Hypothalamus (tissue), 51 donors: Measurements from ENCODE around the gene GALNT10.

Experiments
- DNase-seq, 51 donors: peaks; one replicate each; lab custom pipeline; 2025; lab: John Stamatoyannopoulos, UW

Gene GALNT10

DNA sequence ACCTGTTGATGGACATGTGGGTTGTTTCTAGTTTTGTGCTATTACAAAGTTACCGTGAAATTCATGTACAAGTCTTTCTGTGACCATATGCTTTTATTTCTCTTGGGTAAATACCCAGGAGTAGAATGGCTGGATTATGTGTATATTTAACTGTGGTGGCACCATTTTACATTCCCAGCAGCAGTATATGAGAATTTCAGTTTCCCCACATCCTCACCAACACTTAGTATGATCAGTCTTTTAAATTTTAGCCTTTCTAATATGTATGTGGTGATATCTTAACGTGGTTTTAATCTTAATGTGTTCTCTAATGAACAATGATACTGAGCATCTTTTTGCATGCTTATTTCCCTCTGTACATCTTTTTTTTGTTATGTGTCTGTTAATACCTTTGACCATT, 36.6 kb downstream of the GALNT10 start:
- no peak for DNase-seq

- DNase-seq = no peak
These were observed 38.2 kb downstream of the GALNT10 start for GRCh38 chr5:154228696-154229095.

DNA sequence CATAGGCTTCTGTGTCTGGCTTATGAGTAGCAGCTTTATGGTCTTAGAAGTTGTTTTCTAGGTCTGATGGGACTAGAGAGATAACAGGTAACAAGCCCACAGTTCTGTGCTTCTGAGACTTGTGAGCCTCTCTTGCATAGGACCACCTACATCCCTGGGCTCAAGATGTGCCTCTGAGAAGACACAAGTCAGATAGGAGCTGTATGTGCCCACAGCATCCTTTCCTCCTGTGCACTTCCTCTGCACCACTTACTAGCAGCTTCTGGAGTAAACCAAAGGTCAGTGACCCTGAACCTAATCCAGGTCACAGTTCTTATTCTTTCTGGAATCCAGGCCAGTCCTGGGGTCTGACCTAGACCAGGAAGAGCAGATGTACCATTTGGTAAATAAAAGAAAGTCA, 40.0 kb downstream of the GALNT10 start:
- DNase-seq = no peak

GRCh38 chr5:154234551-154234950, 44.0 kb downstream of the GALNT10 start:
- DNase-seq = no peak

DNA sequence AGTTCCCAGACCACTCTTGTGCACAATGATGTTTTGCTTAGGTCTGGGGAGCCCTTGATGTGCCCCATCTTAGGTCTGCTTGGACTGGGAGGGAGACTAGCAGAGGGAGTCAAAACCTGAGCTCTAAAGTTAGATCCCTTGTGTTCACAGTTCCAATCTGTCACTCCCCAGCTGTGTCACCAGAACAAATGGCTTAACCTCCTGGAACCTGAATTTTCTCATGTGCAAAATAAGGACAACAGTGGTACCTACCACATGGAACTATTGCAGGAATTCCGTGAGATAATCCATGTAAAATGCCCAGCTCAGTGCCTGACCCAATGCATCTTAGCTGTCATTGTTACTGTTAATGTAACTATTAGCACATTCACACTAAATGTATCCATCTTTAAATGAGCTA, 45.5 kb downstream of the GALNT10 start:
- DNase-seq = no peak

DNA sequence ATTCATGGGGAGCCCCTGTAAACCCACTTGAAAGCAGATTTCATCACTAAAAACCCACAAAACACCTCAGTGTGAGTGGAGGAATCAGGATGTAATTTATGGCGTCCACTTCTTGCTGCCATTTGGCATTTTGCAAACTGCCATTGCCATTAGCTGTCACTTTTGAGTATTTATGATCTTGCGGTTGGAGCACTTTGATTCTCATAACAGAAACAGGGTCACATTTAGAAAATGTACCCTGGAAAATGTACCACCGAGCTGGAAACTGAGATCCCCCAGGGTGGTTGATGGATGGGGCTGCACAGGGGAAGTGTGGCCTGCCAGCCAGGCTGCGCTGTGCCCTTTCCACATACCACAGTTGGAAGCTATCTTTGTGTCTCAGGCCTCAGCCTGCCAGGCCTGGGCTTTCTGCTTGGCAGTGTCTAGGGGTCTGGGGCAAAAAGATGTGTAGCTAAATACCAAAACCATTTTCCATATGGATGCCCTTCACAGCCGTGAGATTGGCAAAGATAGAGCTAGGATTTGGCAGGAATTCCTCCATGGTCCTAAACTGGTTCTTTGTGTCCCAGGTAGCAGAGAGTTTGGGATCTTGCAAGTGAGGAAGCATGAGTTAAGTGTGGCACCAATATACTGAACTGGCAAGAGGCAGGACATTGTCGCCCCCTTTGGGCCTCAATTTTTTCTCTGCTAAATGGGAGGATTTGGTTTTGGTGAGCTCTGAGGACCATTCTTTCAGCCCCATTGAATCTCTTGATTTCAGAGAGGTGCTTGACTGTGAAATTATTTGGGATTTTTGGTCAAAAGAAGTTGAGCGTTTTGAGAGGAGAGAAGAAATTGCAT, 46.2 kb downstream of the GALNT10 start:
- no peak for DNase-seq

DNA sequence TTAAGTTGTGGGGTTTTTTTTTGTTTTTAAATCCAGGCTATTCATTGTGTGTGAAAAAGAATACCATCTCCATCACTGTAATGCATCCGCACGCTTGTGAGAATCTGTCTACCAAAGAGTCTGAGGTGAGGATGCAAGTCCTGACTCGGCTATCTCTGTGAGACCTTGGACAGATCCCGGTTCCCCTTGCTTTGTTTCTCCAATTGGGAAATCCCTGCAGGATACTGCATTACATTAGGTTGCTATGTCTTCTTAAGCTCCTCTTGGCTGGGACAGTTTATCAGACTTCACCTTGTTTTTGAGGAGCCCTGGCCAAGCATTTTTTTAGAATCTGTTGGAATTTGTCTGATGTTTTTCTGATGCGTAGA, 46.8 kb downstream of the GALNT10 start:
- no peak for DNase-seq

GRCh38 chr5:154237946-154238345, 47.4 kb downstream of the GALNT10 start:
- DNase-seq = no peak

DNA sequence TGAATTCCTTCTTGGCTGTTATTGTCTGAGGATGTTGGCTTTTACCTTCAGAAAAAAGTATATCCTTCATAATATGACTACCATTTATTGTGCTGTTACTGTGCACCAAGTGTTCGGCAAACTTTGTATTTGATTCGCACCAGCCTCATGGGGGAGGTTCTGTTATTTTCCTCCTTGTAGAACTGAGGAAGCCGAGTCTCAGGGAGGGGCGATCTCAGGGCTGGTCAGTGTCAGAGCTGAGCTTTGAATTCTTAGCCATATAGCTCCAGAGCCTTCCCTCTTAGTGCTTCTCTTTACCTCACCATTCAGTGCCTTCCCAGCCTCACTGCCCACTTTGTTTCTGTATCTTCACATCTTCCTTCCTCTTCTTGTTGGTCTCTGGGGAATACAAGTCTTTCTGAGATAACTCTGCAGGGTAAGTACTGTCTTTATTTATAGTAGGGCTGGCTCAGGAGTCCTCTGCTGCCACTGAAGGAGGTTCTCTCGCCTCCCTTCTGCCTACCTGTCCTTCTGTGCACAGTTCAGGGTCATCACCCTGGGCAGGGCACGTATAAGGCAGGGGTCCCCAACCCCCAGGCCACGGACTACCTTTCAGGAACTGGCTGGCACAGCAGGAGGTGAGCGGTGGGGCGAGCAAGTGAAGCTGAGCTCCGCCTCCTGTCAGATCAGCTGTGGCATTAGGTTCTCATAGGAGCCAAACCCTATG, 48.4 kb downstream of the GALNT10 start:
- DNase-seq = no peak

- no peak for DNase-seq
These were observed 50.1 kb downstream of the GALNT10 start for GRCh38 chr5:154240595-154240994.

DNA sequence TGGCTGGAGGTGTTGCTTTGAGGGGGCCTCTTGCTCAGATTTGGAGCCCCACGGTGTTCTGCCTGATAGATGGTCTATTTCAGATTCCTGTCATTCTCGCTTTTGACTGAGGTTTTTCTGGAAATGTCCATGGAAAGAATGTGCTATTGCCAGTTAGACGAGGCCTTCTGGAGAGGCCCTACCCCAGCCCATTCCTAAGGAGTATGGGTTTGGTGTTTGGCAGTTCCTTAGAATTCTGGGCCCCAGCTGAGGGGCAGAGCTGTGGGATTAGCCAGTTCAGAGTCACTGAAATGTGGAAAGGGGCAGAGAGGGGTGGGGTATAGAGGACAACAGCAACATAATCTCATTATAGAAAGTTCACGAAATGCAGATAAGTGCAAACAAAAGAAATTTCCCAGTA, 50.5 kb downstream of the GALNT10 start:
- no peak for DNase-seq

DNA sequence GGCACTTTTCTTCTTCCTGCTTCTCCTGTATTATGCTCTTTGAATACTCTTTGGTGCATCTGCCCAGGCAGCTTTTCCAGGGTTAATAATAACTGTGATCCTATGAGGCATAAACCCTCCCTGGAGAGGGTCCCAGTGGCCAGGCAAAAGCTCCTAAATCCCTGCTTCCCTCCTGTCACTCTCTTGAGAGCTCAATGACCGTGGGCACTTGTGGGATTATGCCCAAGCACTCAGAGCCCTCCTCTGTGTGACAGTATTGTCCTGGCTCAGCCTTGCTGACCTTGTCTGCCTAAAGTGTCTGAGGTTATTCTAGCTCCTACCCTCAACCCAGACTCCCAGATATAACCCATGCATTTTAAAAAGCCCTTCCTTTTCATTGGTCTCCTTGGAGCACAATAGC, 51.9 kb downstream of the GALNT10 start:
- peak in 3 of 51 donors; percentile 14 to 28 (median 27) for DNase-seq

DNA sequence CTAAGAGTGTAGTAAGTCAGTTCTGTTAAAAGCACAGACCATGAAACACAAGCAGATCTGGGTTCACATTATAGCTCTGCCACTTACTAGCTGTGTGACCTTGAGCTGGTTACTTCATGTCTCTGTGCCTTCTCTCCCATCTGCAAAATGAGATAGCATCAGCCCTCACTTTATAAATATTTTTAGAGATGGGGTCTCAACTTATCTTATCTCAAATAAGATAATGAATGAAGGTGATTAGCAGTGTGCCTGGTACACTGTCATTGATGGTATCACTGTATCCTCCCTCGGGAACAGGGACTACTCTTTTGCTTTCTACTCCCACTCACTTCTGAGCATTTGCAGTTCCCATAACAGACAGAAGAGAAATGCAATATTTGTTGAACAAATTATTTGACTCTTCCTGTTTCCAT, 52.4 kb downstream of the GALNT10 start:
- no peak for DNase-seq

- DNase-seq = no peak
These were observed 53.2 kb downstream of the GALNT10 start for GRCh38 chr5:154243736-154244135.

DNA sequence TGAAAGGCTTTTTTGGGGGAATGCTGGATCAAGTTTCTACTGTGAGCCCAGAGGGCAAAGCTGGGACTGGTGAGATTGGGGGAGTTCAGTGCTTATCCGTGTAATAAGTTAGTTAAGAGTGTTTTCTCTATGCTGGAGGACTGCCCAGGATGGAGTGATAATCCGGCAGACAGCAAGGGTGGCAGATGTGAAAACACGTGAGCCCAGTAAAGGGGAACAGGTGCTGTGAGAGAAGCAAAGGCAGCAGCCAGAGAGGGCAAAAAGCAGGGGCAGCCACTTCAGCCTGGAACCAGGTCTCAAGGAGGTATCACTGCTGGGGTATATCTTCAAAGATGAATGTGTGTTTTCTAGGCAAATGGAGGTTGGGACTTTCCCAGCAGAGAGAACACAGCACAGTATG, 53.9 kb downstream of the GALNT10 start:
- no peak for DNase-seq

GRCh38 chr5:154248691-154249090, 58.2 kb downstream of the GALNT10 start:
- DNase-seq = no peak

DNA sequence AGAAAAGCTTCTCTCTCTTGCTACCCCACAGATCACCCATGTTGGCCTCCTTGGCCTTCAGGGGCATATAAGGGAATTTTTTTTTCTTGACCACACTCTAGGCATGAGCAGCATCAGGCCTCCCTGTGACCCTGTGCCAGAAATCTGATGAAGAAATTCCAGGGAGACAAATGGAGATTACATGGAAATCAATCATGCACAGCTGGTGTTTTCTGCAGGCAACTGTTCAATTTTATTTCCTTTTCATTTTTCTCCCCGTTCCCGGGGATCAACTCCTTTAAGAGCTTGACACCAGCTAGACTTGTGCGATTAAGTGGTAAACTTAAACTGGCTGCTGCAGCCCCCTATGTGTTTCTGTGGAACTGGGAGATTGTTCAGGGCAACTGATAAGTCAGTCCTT, 59.3 kb downstream of the GALNT10 start:
- no peak for DNase-seq

GRCh38 chr5:154251529-154251928, 61.0 kb downstream of the GALNT10 start:
- DNase-seq = no peak

DNA sequence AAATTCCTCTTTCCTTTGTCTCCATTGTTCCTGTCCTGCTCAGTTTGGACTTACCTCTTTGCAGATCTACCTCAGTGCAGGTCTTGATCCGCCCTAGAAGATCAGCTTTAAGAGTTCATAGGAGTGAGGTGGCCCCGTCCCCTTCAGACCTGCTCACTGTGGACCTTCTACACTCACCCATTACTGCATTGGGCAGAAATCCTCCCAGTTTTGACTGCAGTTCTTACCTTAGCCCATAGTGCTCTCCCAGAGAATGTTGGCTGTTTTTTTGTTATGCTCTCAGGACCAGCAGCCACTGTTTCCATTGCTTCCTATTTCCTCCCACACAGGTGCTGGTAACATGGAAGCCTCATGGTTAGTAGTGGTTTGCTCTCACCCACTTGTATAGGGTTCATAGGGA, 63.3 kb downstream of the GALNT10 start:
- no peak for DNase-seq

GRCh38 chr5:154254896-154255295, 64.4 kb downstream of the GALNT10 start:
- DNase-seq = no peak

DNA sequence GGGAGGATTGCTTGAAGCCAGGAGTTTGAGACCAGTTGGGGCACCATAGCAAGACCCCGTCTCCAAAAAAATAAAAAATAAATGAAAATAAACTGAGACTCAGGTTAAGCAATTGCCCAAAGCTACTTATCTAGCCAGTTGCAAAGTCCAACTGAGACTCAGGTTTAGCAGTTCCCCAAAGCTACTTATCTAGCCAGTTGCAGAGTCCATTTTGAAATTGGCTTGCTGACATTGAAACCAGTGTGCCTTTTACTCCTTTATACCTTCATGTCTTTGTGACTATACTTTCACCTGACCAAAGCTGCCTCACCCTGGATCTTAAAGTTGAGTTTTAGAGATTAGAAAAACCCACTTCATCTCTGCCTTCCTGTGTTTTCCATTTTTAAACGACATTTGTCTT, 66.5 kb downstream of the GALNT10 start:
- DNase-seq = no peak

DNA sequence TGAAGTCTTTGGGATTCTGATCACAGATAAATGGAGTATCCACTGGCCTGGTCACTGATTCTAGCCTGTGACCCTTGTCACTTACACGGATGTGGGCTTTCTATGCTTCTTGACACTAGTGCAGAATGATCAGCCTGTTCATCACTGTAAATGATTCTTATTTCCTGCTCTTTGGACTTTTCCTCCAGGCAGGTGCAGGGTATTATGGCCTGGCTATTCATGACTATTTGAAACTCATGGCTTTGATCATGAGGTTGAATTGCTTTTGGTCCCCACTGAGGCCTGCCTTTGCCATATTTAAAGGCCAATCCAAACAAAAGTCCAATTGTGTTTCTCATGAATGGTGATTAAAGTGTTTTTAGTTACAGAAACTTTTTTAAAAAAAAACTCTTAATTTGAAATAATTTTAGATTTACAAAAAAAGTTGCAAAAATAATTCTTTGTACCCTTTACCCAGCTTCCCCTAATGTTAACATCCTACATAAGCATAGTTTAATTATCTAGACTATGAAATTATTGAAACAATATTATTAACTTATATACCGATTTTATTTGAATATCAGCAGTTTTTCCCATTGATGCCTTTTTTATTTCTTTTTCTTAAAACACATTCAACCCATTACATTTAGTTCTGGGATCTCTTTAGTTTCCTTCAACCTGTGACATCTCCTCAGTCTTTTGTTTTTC, 68.1 kb downstream of the GALNT10 start:
- DNase-seq = no peak
